H9 (cell line): ENCODE results near the gene SLC25A39. TPM values are rescaled to one million over a fixed set of nuclear protein-coding genes. Genes with fewer than 3 reads are reported as not detected.

Experiments
- DNase-seq: peaks from one replicate; pipeline ENCODE4 v3.0.0-alpha.2; 2017
- H2AFZ ChIP-seq: one replicate; pipeline ENCODE4 v1.6.1; 2013; ENCODE audit warnings: mild to moderate bottlenecking, low read length, control low read depth, moderate library complexity
- H2AK5ac ChIP-seq: 2 replicates; pipeline ENCODE4 v1.6.1; 2013; ENCODE audit warnings: low read length, control low read depth, mixed read lengths; ENCODE audit not compliant: insufficient read length
- H2BK120ac ChIP-seq: one replicate; pipeline ENCODE4 v1.6.1; 2013; ENCODE audit warnings: low read depth, mild to moderate bottlenecking, low read length, control low read depth, inconsistent platforms; ENCODE audit not compliant: poor library complexity, severe bottlenecking
- H2BK12ac ChIP-seq: 2 replicates; pipeline ENCODE4 v1.6.1; 2013; ENCODE audit warnings: low read length, control low read depth, mixed read lengths, low read depth; ENCODE audit not compliant: insufficient read length
- H2BK15ac ChIP-seq: 2 replicates; pipeline ENCODE4 v1.6.1; 2013; ENCODE audit warnings: low read depth, low read length, control low read depth
- H2BK20ac ChIP-seq: one replicate; pipeline ENCODE4 v1.6.1; 2013; ENCODE audit warnings: low read depth, mild to moderate bottlenecking, low read length, control low read depth, inconsistent platforms; ENCODE audit not compliant: poor library complexity, severe bottlenecking
- H2BK5ac ChIP-seq: 2 replicates; pipeline ENCODE4 v1.6.1; 2013; ENCODE audit warnings: low read length, control low read depth, mixed read lengths; ENCODE audit not compliant: insufficient read length
- H3K14ac ChIP-seq: 2 replicates; pipeline ENCODE4 v1.6.1; 2013; ENCODE audit warnings: low read length, control low read depth; ENCODE audit not compliant: insufficient read depth
- H3K18ac ChIP-seq: 2 replicates; pipeline ENCODE4 v1.6.1; 2013; ENCODE audit warnings: low read depth, mild to moderate bottlenecking, mixed read lengths, low read length, control low read depth; ENCODE audit not compliant: insufficient read length
- H3K23ac ChIP-seq: 2 replicates; pipeline ENCODE4 v1.6.1; 2013; ENCODE audit warnings: low read length, control low read depth, mixed read lengths, low read depth; ENCODE audit not compliant: insufficient read length
- H3K23me2 ChIP-seq: 2 replicates; pipeline ENCODE4 v1.6.1; 2013; ENCODE audit warnings: low read depth, mild to moderate bottlenecking, mixed read lengths, low read length, control low read depth; ENCODE audit not compliant: insufficient read length, poor library complexity, severe bottlenecking
- H3K27ac ChIP-seq: 2 replicates; pipeline ENCODE4 v1.5.1; 2013; ENCODE audit warnings: low read length, control low read depth, mixed read lengths, low read depth; ENCODE audit not compliant: insufficient read length
- H3K27me3 ChIP-seq: 2 replicates; pipeline ENCODE4 v1.6.1; 2013; ENCODE audit warnings: low read length, control low read depth, inconsistent platforms; ENCODE audit not compliant: insufficient read depth
- H3K4ac ChIP-seq: 2 replicates; pipeline ENCODE4 v1.6.1; 2013; ENCODE audit warnings: low read depth, mild to moderate bottlenecking, control low read depth, inconsistent platforms, low read length, moderate library complexity
- H3K4me1 ChIP-seq: 2 replicates; pipeline ENCODE4 v1.6.1; 2013; ENCODE audit warnings: low read length, control low read depth, inconsistent platforms; ENCODE audit not compliant: insufficient read depth
- H3K4me2 ChIP-seq: 2 replicates; pipeline ENCODE4 v1.6.1; 2013; ENCODE audit warnings: low read length, control low read depth, mixed read lengths; ENCODE audit not compliant: insufficient read length, insufficient read depth
- H3K56ac ChIP-seq: 2 replicates; pipeline ENCODE4 v1.6.1; 2013; ENCODE audit warnings: low read depth, mild to moderate bottlenecking, mixed read lengths, low read length, control low read depth; ENCODE audit not compliant: insufficient read length
- H3K79me1 ChIP-seq: 2 replicates; pipeline ENCODE4 v1.6.1; 2013; ENCODE audit warnings: low read depth, mild to moderate bottlenecking, moderate library complexity, low read length, control low read depth, inconsistent platforms; ENCODE audit not compliant: insufficient read depth, poor library complexity, severe bottlenecking
- H3K79me2 ChIP-seq: 2 replicates; pipeline ENCODE4 v1.6.1; 2013; ENCODE audit warnings: low read length, control low read depth, inconsistent platforms; ENCODE audit not compliant: insufficient read depth
- H3K9ac ChIP-seq: 2 replicates; pipeline ENCODE4 v1.6.1; 2013; ENCODE audit warnings: low read length, control low read depth, mixed read lengths; ENCODE audit not compliant: insufficient read length; ENCODE audit errors: extremely low read depth
- H3K9me3 ChIP-seq: one replicate; pipeline ENCODE4 v1.6.1; 2013; ENCODE audit warnings: low read depth, low read length, inconsistent platforms; ENCODE audit not compliant: control insufficient read depth
- H3T11ph ChIP-seq: one replicate; pipeline ENCODE4 v1.6.1; 2013; ENCODE audit warnings: mild to moderate bottlenecking, low read length, control low read depth, inconsistent platforms
- H4K20me1 ChIP-seq: one replicate; pipeline ENCODE4 v1.6.1; 2013; ENCODE audit not compliant: control insufficient read depth, insufficient read length, insufficient read depth
- H4K5ac ChIP-seq: 2 replicates; pipeline ENCODE4 v1.6.1; 2013; ENCODE audit warnings: low read depth, mild to moderate bottlenecking, mixed read lengths, low read length, control low read depth; ENCODE audit not compliant: insufficient read length
- H4K8ac ChIP-seq: replicated peaks from 2 replicates; pipeline ENCODE4 v1.6.1; 2013; ENCODE audit warnings: low read length, control low read depth, mixed read lengths, low read depth; ENCODE audit not compliant: insufficient read length
- H4K91ac ChIP-seq: 2 replicates; pipeline ENCODE4 v1.6.1; 2013; ENCODE audit warnings: low read depth, mild to moderate bottlenecking, moderate library complexity, mixed read lengths, low read length, control low read depth; ENCODE audit not compliant: insufficient read length
- H3K27ac Mint-ChIP-seq, 3 experiments: 2 replicates in 2 of 3; 3 replicates in 1 of 3; pipeline ENCODE4 v1.8.0; 2020 to 2021; ENCODE audit warnings: mixed read lengths in 3 of 3, mild to moderate bottlenecking in 1 of 3, moderate library complexity in 1 of 3
- H3K27me3 Mint-ChIP-seq: 2 replicates; pipeline ENCODE4 v1.8.0; 2021; ENCODE audit warnings: low read depth, mild to moderate bottlenecking, moderate library complexity, mixed read lengths
- H3K36me3 Mint-ChIP-seq, 3 experiments: 2 replicates in 2 of 3; 3 replicates in 1 of 3; pipeline ENCODE4 v1.8.0; 2020 to 2021; ENCODE audit warnings: low read depth in 3 of 3, mixed read lengths in 3 of 3; ENCODE audit not compliant: insufficient read depth in 1 of 3
- H3K4me1 Mint-ChIP-seq, 2 experiments: 2 replicates each; pipeline ENCODE4 v1.8.0; 2020; ENCODE audit warnings: mixed read lengths in 2 of 2
- H3K4me3 Mint-ChIP-seq, 2 experiments: 2 replicates in 1 of 2; 3 replicates in 1 of 2; pipeline ENCODE4 v1.8.0; 2020 to 2021; ENCODE audit warnings: mild to moderate bottlenecking in 2 of 2, mixed read lengths in 2 of 2, moderate library complexity in 1 of 2
- H3K9me3 Mint-ChIP-seq, 2 experiments: 2 replicates in 1 of 2; 3 replicates in 1 of 2; pipeline ENCODE4 v1.8.0; 2020; ENCODE audit warnings: mild to moderate bottlenecking in 2 of 2, mixed read lengths in 2 of 2, moderate library complexity in 1 of 2
- CTCF ChIP-seq: fragments of 200-600 bp; sonication (generic); conservative IDR thresholded peaks from 3 replicates; pipeline ENCODE4 v1.8.0; 2021; ENCODE audit warnings: antibody characterized with exemption, mild to moderate bottlenecking
- WGBS: extraction: QIAGEN DNeasy Blood & Tissue Kit; methylation state at CpG from one replicate; pipeline ENCODE4 v1.1.7; 2013; ENCODE audit warnings: missing lambda C conversion rate, low lambda C conversion rate, mixed read lengths; ENCODE audit not compliant: insufficient read length; ENCODE audit errors: extremely low coverage; 5-methylcytosine and 5-hydroxymethylcytosine counted together
- total RNA-seq: library from RNA; stranded (reverse); gene quantifications from 2 replicates; pipeline ENCODE4 v1.2.1, GENCODE V29; 2021

SLC25A39 gene
- total RNA-seq, 1 experiment from 2014 or later, result 227 TPM

GRCh38 chr17:44310609-44311376 is 13.8 kb downstream of the SLC25A39 start:
- Histone ChIP-seq H3K9ac (no peak overlapping the region), H2BK5ac (no peak overlapping the region), H3K4ac (no peak overlapping the region), H3K14ac (no peak overlapping the region; the same call in 1 of the 2 replicates), H3K27ac (no peak overlapping the region), H2AK5ac (no peak overlapping the region), H4K8ac (no peak overlapping the region), H3K9me3 (no peaks in the 10 kb centered on the region), H3K23ac (no peak overlapping the region), H2BK12ac (no peak overlapping the region), H4K20me1 (peaks cover 2% of the 10 kb centered on the region), H3K23me2 (peaks cover 19% of the 10 kb centered on the region), H3K27me3 (peaks cover 8% of the 10 kb centered on the region; the same call in 1 of the 2 replicates), H2BK120ac (no peak overlapping the region), H3K79me2 (no peaks in the 10 kb centered on the region), H4K5ac (no peak overlapping the region), H2BK20ac (no peak overlapping the region), H3K79me1 (no peaks in the 10 kb centered on the region), H3K56ac (no peak overlapping the region), H3K4me2 (no peak overlapping the region), H2AFZ (no peak overlapping the region), H2BK15ac (no peak overlapping the region), H3T11ph (no peak overlapping the region), H3K18ac (no peak overlapping the region), H4K91ac (no peak overlapping the region), H3K4me1 (peaks cover 7% of the 10 kb centered on the region; the same call in 1 of the 2 replicates)
- peaks cover 43% of the 10 kb centered on the region for H3K27me3 Mint-ChIP-seq
- WGBS, result no CpG with 5 or more reads among the region's 10 CpGs
- H3K4me3 Mint-ChIP-seq, result peak overlapping the region in 1 of 2 experiments; percentile 46; a peak in 2 of 5 replicates
- no peaks in the 10 kb centered on the region for H3K9me3 Mint-ChIP-seq
- H3K27ac Mint-ChIP-seq, result no peak overlapping the region
- no peak for TF ChIP-seq CTCF
- H3K36me3 Mint-ChIP-seq, result no peaks in the 10 kb centered on the region
- peak; percentile 39 for DNase-seq
- H3K4me1 Mint-ChIP-seq, result peaks cover 38 to 56% of the 10 kb centered on the region in 2 experiments
